Measurements from ENCODE around the gene LINC00237. TPM values are rescaled to one million over a fixed set of nuclear protein-coding genes. Genes with fewer than 3 reads are reported as not detected.

The LINC00237 gene
- total and polyA plus RNA-seq, 2 donors (not counting 1 experiment from before 2014, with no cell fraction given) = 0.07 TPM; not detected in 1

- TF ChIP-seq, protein P1, sequence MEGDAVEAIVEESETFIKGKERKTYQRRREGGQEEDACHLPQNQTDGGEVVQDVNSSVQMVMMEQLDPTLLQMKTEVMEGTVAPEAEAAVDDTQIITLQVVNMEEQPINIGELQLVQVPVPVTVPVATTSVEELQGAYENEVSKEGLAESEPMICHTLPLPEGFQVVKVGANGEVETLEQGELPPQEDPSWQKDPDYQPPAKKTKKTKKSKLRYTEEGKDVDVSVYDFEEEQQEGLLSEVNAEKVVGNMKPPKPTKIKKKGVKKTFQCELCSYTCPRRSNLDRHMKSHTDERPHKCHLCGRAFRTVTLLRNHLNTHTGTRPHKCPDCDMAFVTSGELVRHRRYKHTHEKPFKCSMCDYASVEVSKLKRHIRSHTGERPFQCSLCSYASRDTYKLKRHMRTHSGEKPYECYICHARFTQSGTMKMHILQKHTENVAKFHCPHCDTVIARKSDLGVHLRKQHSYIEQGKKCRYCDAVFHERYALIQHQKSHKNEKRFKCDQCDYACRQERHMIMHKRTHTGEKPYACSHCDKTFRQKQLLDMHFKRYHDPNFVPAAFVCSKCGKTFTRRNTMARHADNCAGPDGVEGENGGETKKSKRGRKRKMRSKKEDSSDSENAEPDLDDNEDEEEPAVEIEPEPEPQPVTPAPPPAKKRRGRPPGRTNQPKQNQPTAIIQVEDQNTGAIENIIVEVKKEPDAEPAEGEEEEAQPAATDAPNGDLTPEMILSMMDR (IDR thresholded peaks at IDR 0.05) = no peak
- no peak for TF ChIP-seq EZH2 (IDR thresholded peaks at IDR 0.05; ENCODE audit: borderline replicate concordance, insufficient read depth, low read depth, low read length, poor library complexity, severe bottlenecking)
- Mint-ChIP-seq H3K4me3 (no peak overlapping the region), H3K9me3 (ENCODE audit: insufficient read depth) (no peaks in the 10 kb centered on the region), H3K27me3 (no peaks in the 10 kb centered on the region), H3K4me1 (no peaks in the 10 kb centered on the region), H3K27ac (no peak overlapping the region)
- no peaks in the 10 kb centered on the region for H3K9me3 ChIP-seq (ENCODE audit: control extremely low read depth in 1 of 3, control insufficient read depth in 2 of 3, insufficient read depth in 1 of 3, low read length in 2 of 3)
- CTCF ChIA-PET = no interaction called here
- POLR2A ChIA-PET = no interaction called here
- 93% methylated on average over 5 of the region's 5 CpGs for WGBS (ENCODE audit: insufficient coverage)
- no peak for DNase-seq
- no peaks in the 10 kb centered on the region for H3K27me3 ChIP-seq (replicated peaks in 1 of 4; ENCODE audit: control extremely low read depth in 1 of 4, control insufficient read depth in 3 of 4, insufficient read depth in 4 of 4, low read length in 3 of 4)
- H3K79me2 ChIP-seq (ENCODE audit: control insufficient read depth, insufficient read depth, low read length) = no peaks in the 10 kb centered on the region
- no peak for ATAC-seq (ENCODE audit: low read depth)
- peaks cover 0 to 29% of the 10 kb centered on the region in 2 experiments for H3K36me3 ChIP-seq (replicated peaks in 1 of 2; ENCODE audit: control extremely low read depth in 1 of 2, control insufficient read depth in 1 of 2, extremely low read depth in 1 of 2, insufficient read depth in 2 of 2, low read length in 1 of 2)
- H3K4me3 ChIP-seq (ENCODE audit: control extremely low read depth in 1 of 5, extremely low read depth in 1 of 5, insufficient read depth in 1 of 5, low read depth in 2 of 5, low read length in 4 of 5) = no peak overlapping the region
- no peaks in the 10 kb centered on the region for H4K20me1 ChIP-seq (ENCODE audit: control insufficient read depth, insufficient read depth, low read length, poor library complexity, severe bottlenecking)
- H3K4me2 ChIP-seq (replicated peaks; ENCODE audit: low read depth, low read length, poor library complexity, severe bottlenecking) = no peak overlapping the region
- no peak overlapping the region for H2AFZ ChIP-seq (ENCODE audit: insufficient read depth, low read depth, low read length, poor library complexity, severe bottlenecking)
- intact Hi-C loops (cut with micrococcal nuclease) = no loop called here
- no peak overlapping the region for H3K9ac ChIP-seq (ENCODE audit: low read length)
- H3K4me1 ChIP-seq (ENCODE audit: control insufficient read depth in 2 of 2, insufficient read depth in 2 of 2, low read length in 2 of 2) = no peaks in the 10 kb centered on the region
- no peak overlapping the region for H3K27ac ChIP-seq (ENCODE audit: low read length in 2 of 2)
Measured at GRCh38 chr20:21141825-21142224, 35.7 kb upstream of the LINC00237 start.

GRCh38 chr20:21139881-21140566 is 33.9 kb upstream of the LINC00237 start:
- H3K4me3 ChIP-seq (ENCODE audit: control extremely low read depth in 1 of 5, extremely low read depth in 1 of 5, insufficient read depth in 1 of 5, low read depth in 2 of 5, low read length in 4 of 5) = no peak overlapping the region
- no peak for TF ChIP-seq EZH2 (IDR thresholded peaks at IDR 0.05; ENCODE audit: borderline replicate concordance, insufficient read depth, low read depth, low read length, poor library complexity, severe bottlenecking)
- TF ChIP-seq, protein P1 (IDR thresholded peaks at IDR 0.05) = no peak
- intact Hi-C loops (cut with micrococcal nuclease) = no loop called here
- CTCF ChIA-PET = no interaction called here
- Mint-ChIP-seq H3K4me1 (no peaks in the 10 kb centered on the region), H3K9me3 (ENCODE audit: insufficient read depth) (no peaks in the 10 kb centered on the region), H3K4me3 (no peak overlapping the region), H3K27ac (no peak overlapping the region), H3K27me3 (no peaks in the 10 kb centered on the region)
- ATAC-seq (ENCODE audit: low read depth) (no peak), DNase-seq (no peak)
- no peak overlapping the region for H2AFZ ChIP-seq (ENCODE audit: insufficient read depth, low read depth, low read length, poor library complexity, severe bottlenecking)
- no peaks in the 10 kb centered on the region for H3K9me3 ChIP-seq (ENCODE audit: control extremely low read depth in 1 of 3, control insufficient read depth in 2 of 3, insufficient read depth in 1 of 3, low read length in 2 of 3)
- H4K20me1 ChIP-seq (ENCODE audit: control insufficient read depth, insufficient read depth, low read length, poor library complexity, severe bottlenecking) = no peaks in the 10 kb centered on the region
- peaks cover 0 to 30% of the 10 kb centered on the region in 2 experiments for H3K36me3 ChIP-seq (replicated peaks in 1 of 2; ENCODE audit: control extremely low read depth in 1 of 2, control insufficient read depth in 1 of 2, extremely low read depth in 1 of 2, insufficient read depth in 2 of 2, low read length in 1 of 2)
- no peak overlapping the region for H3K4me2 ChIP-seq (replicated peaks; ENCODE audit: low read depth, low read length, poor library complexity, severe bottlenecking)
- POLR2A ChIA-PET = no interaction called here
- no peaks in the 10 kb centered on the region for H3K79me2 ChIP-seq (ENCODE audit: control insufficient read depth, insufficient read depth, low read length)
- WGBS (ENCODE audit: insufficient coverage) = 80% methylated on average over 3 of the region's 3 CpGs
- no peaks in the 10 kb centered on the region for H3K27me3 ChIP-seq (replicated peaks in 1 of 4; ENCODE audit: control extremely low read depth in 1 of 4, control insufficient read depth in 3 of 4, insufficient read depth in 4 of 4, low read length in 3 of 4)
- no peak overlapping the region for H3K27ac ChIP-seq (ENCODE audit: low read length in 2 of 2)
- no peaks in the 10 kb centered on the region for H3K4me1 ChIP-seq (ENCODE audit: control insufficient read depth in 2 of 2, insufficient read depth in 2 of 2, low read length in 2 of 2)
- no peak overlapping the region for H3K9ac ChIP-seq (ENCODE audit: low read length)

Measured in B cell (primary cell).